Testis (tissue), 2 donors: ENCODE results near the gene TRIM43B.

Experiments
- CTCF ChIP-seq, 3 experiments: fragments of 450-650 bp in 2 of 3; fragments of 200-600 bp in 1 of 3; sonication (generic) in 1 of 3; IDR thresholded peaks; one replicate each; pipeline ENCODE4 v1.5.1; 2016 to 2019; ENCODE audit warnings: antibody characterized with exemption in 3 of 3, mild to moderate bottlenecking in 2 of 3, moderate library complexity in 1 of 3
- POLR2A ChIP-seq: fragments of 450-650 bp; IDR thresholded peaks from one replicate; pipeline ENCODE4 v1.6.1; 2017; ENCODE audit warnings: antibody characterized with exemption, mild to moderate bottlenecking, moderate library complexity

- TF ChIP-seq POLR2A (no peak), CTCF (IDR thresholded peaks at IDR 0.05) (no peak)
These were observed 24.9 kb upstream of the TRIM43B start for GRCh38 chr2:95509408-95509807.
